ENCODE results near the gene ATP5F1D.
"Not testable (repeated sequence)": the region's sequence is repeated elsewhere in the genome, so short reads cannot be mapped to it uniquely, and the experiment has no call there.

Gene ATP5F1D
- 11.2 to 49.4 (median 20.9) reads per million in 17 experiments for total RNA-seq

DNA sequence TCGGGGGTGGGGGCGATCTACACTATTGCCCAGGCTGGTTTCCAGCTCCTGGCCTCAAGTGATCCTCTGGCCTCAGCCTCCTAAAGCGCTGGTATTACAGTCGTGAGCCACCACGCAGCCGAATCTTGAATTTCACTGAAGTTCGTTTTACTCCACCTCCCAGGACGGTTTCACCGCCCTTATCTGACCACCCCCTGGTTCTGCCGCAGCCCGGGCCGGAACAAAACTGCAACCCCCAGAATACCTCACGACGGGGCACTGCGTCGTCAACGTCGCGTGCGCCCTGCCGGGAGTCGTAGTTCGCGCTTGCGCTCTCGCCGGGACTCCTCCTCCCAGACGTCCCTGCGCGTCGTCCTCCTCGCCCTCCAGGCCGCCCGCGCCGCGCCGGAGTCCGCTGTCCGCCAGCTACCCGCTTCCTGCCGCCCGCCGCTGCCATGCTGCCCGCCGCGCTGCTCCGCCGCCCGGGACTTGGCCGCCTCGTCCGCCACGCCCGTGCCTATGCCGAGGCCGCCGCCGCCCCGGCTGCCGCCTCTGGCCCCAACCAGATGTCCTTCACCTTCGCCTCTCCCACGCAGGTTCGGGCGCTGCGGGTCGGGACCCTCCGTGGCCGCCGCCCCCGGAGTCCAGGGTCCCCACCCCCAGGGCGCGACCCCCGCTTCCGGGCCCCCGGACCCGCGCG lies at the start of gene ATP5F1D:
TSS of gene ATP5F1D (plus strand) at position 335 of the 679 bp plus-strand sequence. CDS start at position 435, 100 bp downstream.
- peak; percentile 97 to 99 (median 98) for DNase-seq

DNA sequence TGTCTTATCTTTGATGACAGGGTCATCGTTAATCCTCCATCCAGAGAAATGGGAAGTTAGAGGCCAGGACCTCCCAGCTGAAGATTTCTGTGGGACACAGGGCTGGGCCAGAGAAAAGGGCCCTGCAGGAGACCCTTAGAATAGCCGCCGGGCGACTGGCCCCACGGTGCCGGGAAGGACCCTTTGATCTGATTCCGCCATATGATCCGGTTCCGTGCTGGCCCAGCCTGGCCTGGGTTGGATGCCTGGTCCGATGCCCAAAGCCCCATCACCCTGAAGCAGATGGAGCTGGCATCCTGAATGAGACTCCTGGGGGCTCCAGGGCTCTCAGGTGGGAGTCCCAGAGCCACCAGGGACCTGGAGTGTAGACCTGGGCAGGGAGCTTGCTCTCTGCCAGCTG lies 42.0 kb upstream of the ATP5F1D start:
- DNase-seq = no peak

DNA sequence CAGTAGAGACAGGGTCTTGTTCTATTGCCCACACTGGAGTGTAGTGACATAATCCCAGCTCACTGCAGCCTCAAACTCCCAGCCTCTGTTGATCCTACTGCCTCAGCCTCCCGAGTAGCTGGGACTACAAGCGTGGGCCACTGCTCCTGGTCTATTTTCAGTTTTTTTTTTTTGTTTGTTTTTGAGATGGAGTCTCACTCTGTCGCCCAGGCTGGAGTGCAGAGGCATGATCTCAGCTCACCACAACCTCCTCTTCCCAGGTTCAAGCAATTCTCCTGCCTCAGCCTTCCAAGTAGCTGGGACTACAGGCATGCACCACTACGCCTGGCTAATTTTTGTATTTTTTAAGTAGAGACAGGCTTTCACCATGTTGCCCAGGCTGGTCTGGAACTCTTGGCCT lies 40.9 kb upstream of the ATP5F1D start:
- DNase-seq = not testable (repeated sequence)

DNA sequence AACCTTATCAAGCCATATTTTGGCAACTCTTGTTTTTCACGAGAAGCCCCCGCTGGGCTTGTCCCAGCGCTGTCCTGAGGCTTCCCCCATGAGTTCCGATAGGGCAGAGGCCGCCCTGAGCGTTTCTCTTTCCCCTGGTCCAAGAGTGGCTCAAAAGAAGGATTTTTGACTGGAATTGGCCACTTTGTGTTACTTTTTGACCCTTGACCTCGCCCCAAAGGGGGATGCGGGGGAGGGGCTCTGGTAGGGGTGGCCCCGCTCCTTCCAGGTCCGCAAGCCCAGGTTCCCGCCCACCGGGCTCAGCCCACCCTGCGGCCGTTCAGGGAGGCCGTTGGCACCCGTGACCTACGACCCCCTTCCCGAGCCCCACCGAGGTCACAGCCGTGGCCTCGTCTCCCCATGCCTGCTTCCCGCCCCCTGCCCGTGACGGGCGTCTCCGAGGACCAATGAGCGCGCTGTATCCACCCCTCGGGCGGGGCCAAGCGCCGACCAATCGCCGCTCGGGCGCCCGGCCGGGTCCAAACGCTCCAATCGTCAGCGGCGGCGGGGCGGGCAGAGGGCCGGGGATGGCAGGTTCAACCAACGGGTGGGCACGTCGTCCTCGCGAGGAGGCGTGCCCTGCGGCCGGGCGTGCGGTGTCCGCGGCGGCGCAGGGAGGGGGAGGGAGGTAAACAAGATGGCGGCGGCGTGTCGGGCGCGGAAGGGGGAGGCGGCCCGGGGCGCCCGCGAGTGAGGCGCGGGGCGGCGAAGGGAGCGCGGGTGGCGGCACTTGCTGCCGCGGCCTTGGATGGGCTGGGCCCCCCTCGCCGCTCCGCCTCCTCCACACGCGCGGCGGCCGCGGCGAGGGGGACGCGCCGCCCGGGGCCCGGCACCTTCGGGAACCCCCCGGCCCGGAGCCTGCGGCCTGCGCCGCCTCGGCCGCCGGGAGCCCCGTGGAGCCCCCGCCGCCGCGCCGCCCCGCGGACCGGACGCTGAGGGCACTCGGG lies 36.1 kb upstream of the ATP5F1D start, which contains the start of gene STK11:
TSS of gene STK11 (plus strand) at position 665 of the 986 bp plus-strand sequence. CDS start 1,136 bp downstream, outside the sequence.
- peak; percentile 99 to 100 (median 100) for DNase-seq

DNA sequence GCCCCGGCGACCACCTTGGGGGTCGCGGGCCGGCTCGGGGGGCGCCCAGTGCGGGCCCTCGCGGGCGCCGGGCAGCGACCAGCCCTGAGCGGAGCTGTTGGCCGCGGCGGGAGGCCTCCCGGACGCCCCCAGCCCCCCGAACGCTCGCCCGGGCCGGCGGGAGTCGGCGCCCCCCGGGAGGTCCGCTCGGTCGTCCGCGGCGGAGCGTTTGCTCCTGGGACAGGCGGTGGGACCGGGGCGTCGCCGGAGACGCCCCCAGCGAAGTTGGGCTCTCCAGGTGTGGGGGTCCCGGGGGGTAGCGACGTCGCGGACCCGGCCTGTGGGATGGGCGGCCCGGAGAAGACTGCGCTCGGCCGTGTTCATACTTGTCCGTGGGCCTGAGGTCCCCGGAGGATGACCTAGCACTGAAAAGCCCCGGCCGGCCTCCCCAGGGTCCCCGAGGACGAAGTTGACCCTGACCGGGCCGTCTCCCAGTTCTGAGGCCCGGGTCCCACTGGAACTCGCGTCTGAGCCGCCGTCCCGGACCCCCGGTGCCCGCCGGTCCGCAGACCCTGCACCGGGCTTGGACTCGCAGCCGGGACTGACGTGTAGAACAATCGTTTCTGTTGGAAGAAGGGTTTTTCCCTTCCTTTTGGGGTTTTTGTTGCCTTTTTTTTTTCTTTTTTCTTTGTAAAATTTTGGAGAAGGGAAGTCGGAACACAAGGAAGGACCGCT lies 35.2 kb upstream of the ATP5F1D start:
- DNase-seq = peak in 2 of 4 experiments; percentile 35 to 55

DNA sequence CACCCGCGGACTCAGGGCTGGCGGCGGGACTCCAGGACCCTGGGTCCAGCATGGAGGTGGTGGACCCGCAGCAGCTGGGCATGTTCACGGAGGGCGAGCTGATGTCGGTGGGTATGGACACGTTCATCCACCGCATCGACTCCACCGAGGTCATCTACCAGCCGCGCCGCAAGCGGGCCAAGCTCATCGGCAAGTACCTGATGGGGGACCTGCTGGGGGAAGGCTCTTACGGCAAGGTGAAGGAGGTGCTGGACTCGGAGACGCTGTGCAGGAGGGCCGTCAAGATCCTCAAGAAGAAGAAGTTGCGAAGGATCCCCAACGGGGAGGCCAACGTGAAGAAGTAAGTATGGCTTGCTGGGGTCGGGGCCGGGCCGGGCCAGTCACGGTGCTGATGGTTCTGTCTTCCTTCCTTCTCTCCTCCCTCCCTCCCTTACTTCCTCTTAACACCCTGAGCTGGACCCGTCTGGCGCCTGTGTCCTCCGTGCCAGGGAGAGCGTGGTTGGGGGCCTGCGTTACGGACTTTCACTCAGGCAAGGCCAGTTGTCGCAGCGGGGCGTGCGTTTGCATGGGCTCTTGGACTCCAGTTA lies 34.6 kb upstream of the ATP5F1D start:
- peak in 3 of 4 experiments; percentile 52 to 72 (median 71) for DNase-seq

DNA sequence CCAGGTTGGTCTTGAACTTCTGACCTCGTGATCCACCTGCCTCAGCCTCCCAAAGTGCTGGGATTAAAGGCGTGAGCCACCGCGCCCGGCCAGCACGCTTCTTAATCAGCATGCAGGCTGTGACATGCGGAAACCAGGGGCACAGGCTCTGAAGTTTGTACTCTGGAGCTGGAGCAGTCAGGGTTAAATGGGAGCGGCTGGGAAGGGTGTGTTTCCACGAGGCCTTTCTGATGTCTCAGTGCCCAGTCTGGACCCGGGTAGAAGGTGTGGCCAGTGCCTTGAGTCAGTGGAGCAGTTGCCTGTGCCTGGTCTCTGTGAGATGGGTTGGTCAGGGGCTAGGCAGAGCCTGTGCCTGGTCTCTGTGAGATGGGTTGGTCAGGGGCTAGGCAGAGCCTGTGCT lies 32.7 kb upstream of the ATP5F1D start:
- DNase-seq = not testable (repeated sequence)

DNA sequence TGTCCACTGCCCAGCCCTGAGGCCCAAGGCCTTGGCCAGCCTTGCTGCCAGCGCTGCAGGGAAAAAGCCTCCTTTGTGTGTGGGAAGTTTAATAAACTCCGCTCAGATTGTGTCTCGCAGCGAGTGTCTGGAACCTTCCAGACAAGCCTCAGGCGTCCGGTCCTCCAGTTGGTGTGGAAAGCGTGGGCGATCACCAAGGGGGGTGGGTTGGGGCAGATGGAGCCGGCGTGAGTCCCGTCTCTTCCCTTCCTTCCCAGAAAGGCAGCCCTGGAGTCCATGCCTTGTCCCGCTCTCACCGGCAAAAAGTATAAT lies 31.4 kb upstream of the ATP5F1D start:
- no peak for DNase-seq

DNA sequence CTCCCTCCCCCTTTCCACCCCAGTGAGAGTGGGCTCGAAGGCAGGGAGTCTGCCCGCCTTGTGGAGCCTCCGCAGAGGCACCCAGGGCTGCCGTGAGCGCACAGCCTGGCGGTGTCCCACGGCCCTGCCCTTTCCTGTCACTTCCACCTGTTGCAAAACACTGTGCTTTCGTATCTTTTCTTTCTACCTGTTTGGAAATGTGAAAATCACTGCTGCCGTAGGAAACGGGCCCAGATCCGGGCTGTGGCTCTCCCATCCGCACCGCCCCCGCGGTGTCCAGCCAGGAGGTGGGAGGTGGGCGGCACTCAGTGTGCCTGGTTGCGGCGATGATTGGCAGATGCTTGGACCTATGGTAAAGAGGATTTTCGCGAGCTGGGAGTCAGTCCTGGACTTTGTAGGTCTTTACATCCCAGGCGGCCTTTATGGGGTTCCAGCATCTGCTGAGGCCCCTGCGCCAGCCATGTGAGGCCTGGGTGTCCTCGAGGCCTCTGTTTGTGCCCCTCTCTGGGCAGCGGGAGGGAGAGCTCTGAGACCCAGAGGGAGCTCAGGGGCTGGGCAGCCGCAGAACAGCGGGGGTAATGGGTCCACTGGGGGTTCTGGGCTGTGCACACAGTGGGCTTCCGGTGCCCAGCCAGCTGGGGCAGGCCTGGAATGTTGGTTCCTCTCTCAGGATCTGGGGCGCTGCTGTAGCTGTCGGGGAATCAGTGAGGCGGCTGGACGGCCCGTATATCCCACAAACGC lies 29.9 kb upstream of the ATP5F1D start:
- DNase-seq = no peak

DNA sequence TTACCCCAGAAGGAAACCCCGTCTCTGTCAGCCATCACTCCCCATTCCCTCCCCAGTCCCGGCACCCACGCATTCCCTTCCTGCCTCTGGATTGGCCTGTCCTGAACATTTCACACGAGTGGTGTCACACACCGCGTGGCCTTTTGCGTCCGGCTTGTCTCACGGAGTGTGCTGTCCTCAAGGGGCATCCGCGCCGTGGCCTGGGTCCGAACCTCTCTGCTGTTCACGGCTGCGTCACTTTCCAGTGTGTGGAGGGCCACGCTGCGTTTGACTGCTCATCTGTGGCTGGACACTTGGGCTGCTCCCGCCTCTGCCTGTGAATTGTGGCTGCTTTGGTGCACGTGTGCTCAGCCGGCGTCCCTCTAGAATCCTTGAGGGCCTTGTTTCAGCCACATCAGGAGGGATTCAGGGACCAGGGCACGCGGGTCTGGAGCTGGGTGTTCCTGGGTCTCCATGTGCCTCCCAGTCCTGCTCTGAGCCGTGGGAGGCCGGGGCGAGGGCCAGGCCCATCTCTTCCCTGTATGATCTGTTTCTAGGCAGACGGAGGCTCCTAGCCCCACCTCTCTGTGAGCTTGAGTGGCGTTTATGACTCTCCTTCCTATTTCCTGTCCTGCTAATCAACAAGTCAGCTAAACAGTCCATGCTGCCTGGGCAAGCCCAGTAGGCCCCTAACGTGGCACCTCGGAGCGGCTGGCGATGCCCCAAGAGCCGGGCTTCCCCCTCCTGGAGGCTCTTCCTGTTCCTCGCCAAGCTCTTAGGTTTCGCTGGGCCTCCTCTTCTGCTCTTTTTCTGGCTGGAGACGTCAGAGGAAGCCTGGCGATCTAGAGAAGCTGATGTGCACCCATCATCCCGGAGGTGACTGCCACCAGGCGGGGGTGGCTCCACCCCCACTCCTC lies 27.9 kb upstream of the ATP5F1D start:
- DNase-seq = peak; percentile 96 to 99 (median 97)

DNA sequence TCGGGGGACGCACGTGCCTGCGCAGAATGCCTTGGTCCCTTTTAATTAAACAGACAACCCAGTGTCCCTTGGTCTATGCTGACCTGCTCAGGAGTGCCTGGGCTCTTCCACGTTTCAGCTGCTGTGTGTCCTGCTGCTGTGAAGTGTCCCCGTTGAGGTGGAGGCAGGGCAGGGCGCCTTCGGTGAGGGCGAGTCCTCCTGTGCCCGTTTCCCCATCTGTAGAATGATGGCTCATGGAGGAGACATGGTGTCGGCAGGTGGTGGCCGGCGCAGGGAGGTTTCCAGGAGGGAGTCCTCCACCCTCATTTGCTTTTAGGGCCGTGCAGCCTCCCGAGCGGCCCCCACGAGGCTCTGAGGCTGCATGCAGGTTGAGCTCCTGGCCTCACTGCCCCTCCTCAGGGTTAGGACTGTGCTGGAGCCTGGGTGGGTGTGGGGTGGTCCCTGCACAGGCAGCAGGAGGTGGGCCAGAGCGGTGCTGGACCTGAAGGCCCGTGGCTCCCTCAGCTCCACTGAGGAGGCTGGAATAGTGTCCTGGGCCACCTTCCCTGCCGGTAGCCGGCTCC lies 27.2 kb upstream of the ATP5F1D start:
- no peak for DNase-seq

DNA sequence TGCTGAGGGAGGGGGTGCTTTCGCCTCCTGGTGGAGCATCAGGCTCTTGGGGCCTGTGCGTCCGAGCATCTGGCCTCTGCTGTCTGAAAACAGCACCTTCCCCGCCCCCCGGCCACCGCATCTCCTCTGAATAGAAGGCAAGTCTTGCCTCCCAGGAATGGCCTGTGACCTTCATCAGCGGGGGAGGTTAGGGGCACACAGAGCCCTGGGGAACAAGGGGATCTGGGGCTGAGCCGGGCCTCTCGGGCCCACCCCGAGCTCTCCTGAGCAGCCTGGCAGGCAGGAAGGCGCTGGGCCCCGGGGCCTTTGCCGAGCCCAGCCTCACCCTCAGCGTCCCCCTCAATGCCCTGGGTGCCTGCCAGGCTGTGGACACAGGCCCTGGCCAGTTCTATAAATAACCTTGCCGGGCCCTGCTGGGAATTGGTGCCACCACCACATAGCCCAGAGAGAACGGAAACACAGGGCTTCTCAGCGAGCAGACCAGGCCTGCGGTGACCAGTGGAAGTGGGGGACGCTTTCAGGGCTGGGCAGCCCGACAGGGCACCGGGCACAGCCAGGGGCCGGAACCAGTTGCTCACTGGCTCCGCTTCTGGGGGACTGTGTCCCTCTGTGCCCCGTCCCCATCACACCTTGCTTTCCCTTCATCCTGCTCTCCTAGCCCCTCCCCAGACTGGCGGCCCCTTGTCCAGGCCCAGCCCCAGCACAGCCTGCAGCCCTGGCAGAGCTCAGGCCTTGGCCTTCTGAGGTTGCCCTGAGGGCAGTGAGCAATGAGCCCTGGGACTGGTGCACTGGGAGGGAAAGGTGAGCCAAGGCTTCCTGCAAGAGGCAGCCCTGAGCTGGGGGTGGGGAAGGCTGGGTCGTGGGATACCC lies 26.5 kb upstream of the ATP5F1D start:
- DNase-seq = no peak

DNA sequence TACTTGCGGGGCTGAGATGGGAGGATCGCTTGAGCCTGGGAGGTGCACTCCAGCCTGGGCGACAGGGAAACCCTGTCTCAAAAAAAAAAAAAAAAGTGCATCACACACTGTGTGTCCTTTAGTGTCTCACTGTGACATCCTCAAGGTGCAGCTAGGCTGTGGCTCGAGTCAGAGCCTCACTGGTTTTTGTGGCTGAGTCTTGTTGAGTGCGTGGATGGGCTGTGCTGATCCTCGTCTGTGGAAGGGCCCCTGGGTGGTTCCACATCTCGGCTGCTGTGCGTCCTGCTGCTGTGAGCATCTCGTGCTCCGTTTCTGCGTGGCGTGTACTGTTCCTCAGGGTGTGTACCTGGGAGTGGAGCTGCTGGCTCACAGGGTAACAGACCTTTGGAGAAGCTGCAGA lies 24.8 kb upstream of the ATP5F1D start:
- DNase-seq = no peak

DNA sequence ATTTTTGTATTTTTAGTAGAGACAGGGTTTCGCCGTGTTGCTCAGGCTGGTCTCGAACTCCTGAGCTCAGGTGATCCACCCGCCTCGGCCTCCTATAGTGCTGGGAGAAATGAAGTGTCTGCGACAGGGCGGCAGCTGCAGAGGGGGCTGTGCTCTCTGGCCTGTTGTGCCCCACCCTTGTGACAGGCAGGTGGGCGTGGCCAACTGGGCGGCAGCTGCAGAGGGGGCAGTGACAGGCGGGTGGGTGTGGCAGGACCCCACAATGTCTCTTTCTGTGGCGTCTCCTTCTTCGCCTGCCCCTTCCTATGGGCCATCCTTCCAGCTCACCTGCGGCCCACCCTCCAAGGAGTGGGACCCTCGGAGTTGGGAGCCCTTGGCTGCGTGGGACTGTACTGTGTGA lies 24.2 kb upstream of the ATP5F1D start:
- no peak for DNase-seq

DNA sequence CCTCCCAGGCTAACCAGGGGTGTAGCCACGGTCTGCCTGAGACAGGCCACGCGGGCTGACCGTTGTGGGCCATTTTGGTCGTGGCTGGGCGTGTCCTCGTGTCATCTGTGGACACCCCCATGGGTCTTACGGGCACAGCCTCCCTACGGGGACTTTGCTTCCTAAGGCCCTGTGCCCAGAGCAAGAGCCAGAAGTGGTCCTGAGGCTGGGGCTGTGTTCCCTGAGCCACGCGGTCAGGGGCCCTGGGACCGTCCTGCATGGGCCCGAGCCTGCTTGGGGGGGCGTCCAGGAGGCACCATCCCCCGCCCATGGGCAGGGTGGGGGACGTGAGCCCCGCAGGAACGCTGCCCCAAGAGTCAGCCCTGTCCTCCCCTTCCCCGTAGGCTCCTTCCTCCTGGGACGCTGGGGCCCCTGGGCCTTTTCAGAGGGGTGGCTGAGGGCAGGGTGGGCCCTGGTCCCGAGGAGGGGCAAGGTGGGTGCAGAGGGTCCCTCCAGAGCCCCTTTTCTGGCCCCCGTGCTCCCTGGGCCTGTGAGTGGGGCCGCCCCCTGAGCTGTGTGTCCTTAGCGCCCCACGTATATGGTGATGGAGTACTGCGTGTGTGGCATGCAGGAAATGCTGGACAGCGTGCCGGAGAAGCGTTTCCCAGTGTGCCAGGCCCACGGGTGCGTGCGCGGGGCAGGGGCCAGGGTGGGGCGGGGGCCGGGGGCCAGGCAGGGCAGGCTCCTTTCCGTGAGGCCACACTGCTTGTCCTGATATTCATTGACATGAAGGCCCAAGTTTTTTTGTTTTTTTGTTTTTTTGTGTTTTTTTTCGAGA lies 22.6 kb upstream of the ATP5F1D start:
- no peak for DNase-seq

DNA sequence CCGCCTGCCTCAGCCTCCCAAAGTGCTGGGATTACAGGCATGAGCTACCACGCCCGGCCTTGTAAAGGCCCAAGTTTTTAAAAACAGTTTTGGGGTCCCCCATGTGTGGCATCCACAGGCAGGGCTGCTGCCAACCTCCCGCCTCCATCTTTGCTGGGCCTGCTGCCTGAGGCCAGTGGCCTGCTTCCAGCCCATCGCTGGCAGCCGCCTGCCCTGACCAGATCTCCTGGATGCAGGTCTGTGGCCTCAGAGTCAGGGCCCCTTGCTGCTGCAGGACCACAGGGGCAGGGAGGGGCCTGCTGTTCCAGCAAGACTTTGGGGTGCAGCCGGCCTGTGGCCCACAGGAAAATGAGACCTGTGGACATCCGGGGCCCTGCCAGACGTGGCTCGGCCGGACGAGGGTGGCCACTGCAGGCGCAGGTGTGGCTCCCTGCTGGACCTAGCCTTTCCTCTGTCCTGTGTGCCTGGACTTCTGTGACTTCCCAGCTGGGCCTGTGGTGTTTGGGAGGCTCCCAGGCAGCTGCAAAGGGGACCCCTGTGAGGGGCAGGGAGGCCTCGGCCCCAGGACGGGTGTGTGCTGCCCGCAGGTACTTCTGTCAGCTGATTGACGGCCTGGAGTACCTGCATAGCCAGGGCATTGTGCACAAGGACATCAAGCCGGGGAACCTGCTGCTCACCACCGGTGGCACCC lies 21.6 kb upstream of the ATP5F1D start:
- no peak for DNase-seq

DNA sequence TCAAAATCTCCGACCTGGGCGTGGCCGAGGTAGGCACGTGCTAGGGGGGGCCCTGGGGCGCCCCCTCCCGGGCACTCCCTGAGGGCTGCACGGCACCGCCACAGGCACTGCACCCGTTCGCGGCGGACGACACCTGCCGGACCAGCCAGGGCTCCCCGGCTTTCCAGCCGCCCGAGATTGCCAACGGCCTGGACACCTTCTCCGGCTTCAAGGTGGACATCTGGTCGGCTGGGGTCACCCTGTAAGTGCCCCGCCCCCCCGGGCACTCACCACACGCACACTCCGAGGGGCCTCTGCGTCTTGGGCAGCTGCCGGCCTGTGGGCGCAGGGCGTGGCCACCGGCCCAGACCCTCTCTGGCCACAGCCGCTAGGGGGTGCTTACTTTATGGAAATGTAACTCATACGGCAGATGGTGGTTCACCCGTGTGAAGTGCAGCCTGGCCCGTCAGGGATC lies 21.0 kb upstream of the ATP5F1D start:
- DNase-seq = no peak

All from suppressor macrophage (primary cell).